ENCODE measurements around the gene ZNF598. TPM values are rescaled to one million over a fixed set of nuclear protein-coding genes. Genes with fewer than 3 reads are reported as not detected.
"Not testable (repeated sequence)": the region's sequence is repeated elsewhere in the genome, so short reads cannot be mapped to it uniquely, and the experiment has no call there.

ZNF598 gene
- polyA plus RNA-seq, 1 donor from 2014 or later = 22.1 TPM

DNA sequence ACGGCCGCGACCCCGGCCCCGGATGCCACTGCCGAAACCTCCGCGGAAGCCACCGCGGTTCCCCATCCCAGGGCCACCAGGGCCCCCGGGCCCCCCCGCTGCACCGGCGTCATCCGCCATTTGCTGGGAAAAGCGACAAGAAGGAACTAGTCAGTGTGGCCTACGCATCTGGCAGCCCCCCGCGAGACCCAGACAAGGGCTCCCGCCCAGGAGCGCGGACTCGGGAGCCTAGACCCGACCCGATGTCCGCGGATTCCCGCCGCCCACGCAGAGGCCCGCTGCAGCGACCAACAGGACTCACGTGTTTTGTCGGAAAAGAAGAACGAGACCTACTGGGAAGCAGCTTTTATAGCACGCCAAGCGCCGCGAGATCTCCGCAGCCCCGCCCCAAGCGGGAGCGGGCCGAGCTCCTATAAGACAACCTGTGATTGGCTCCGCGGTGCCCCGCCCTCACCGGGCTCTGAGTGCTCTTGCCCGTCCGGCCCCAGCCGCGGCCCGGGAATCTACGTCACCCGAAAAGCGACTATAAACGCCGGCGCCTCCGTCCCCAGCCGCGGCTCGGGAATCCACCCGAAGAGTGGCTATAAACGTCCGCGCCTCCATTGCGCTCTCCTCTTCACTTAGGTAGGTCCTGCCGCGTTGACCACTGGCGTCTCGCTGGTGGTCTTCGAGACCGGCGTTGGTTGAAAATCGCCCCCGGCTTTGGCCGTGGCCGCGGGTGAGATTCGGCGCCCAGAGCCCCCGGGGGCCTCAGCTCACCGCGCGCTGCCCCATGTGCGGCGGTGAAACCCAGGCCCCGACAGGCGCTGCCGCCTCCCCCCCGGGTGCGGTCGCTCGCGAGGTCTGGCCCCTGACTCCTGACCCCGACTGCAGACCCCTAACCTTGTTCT is 44.9 kb downstream of the ZNF598 start, which contains the start of gene RPS2:
Gene RPS2, minus strand, starts transcription at position 321 of the 890 bp plus-strand sequence. Its CDS starts 201 bp downstream, at position 120.
- peak; percentile 58 for TF ChIP-seq EP300 (conservative IDR thresholded peaks at IDR 0.05; ENCODE audit: poor library complexity, severe bottlenecking)
- peak; percentile 96 for TF ChIP-seq MXI1 (conservative IDR thresholded peaks at IDR 0.05; ENCODE audit: poor library complexity, severe bottlenecking)
- TF ChIP-seq POLR2AphosphoS5 (IDR thresholded peaks at IDR 0.05) = peak; percentile 99
- peak; percentile 98 for TF ChIP-seq TAF1 (IDR thresholded peaks at IDR 0.05; ENCODE audit: low read depth)
- no peak for TF ChIP-seq SMC3 (conservative IDR thresholded peaks at IDR 0.05; ENCODE audit: poor library complexity)
- TF ChIP-seq, protein P1, sequence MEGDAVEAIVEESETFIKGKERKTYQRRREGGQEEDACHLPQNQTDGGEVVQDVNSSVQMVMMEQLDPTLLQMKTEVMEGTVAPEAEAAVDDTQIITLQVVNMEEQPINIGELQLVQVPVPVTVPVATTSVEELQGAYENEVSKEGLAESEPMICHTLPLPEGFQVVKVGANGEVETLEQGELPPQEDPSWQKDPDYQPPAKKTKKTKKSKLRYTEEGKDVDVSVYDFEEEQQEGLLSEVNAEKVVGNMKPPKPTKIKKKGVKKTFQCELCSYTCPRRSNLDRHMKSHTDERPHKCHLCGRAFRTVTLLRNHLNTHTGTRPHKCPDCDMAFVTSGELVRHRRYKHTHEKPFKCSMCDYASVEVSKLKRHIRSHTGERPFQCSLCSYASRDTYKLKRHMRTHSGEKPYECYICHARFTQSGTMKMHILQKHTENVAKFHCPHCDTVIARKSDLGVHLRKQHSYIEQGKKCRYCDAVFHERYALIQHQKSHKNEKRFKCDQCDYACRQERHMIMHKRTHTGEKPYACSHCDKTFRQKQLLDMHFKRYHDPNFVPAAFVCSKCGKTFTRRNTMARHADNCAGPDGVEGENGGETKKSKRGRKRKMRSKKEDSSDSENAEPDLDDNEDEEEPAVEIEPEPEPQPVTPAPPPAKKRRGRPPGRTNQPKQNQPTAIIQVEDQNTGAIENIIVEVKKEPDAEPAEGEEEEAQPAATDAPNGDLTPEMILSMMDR (IDR thresholded peaks at IDR 0.05; ENCODE audit: poor library complexity, severe bottlenecking) = peak; percentile 37
- TF ChIP-seq, protein P2, sequence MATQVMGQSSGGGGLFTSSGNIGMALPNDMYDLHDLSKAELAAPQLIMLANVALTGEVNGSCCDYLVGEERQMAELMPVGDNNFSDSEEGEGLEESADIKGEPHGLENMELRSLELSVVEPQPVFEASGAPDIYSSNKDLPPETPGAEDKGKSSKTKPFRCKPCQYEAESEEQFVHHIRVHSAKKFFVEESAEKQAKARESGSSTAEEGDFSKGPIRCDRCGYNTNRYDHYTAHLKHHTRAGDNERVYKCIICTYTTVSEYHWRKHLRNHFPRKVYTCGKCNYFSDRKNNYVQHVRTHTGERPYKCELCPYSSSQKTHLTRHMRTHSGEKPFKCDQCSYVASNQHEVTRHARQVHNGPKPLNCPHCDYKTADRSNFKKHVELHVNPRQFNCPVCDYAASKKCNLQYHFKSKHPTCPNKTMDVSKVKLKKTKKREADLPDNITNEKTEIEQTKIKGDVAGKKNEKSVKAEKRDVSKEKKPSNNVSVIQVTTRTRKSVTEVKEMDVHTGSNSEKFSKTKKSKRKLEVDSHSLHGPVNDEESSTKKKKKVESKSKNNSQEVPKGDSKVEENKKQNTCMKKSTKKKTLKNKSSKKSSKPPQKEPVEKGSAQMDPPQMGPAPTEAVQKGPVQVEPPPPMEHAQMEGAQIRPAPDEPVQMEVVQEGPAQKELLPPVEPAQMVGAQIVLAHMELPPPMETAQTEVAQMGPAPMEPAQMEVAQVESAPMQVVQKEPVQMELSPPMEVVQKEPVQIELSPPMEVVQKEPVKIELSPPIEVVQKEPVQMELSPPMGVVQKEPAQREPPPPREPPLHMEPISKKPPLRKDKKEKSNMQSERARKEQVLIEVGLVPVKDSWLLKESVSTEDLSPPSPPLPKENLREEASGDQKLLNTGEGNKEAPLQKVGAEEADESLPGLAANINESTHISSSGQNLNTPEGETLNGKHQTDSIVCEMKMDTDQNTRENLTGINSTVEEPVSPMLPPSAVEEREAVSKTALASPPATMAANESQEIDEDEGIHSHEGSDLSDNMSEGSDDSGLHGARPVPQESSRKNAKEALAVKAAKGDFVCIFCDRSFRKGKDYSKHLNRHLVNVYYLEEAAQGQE (IDR thresholded peaks at IDR 0.05; ENCODE audit: borderline replicate concordance) = peak; percentile 98
- no peak for TF ChIP-seq RAD21 (conservative IDR thresholded peaks at IDR 0.05)
- no peak for TF ChIP-seq EZH2 (IDR thresholded peaks at IDR 0.05; ENCODE audit: borderline replicate concordance, insufficient read depth, low read length, poor library complexity, severe bottlenecking)
- Histone ChIP-seq H3K4me2 (ENCODE audit: low read length) (peak within 1 kb of the TSS; percentile 94), H2AFZ (ENCODE audit: low read depth, low read length) (peak within 1 kb of the TSS; percentile 36), H3K9ac (ENCODE audit: low read length) (peak within 1 kb of the TSS; percentile 89), H3F3A (ENCODE audit: insufficient read depth, low read length, poor library complexity, severe bottlenecking) (no peaks in the 10 kb centered on the region), H3K9me3 (ENCODE audit: low read length) (no peaks in the 10 kb centered on the region), H4K20me1 (ENCODE audit: insufficient read depth) (no peaks in the 10 kb centered on the region), H3K36me3 (ENCODE audit: insufficient read depth, low read length) (no peaks in the 10 kb centered on the region), H3K4me3 (ENCODE audit: low read length) (peak within 1 kb of the TSS; percentile 88), H3K27ac (ENCODE audit: low read length) (peak within 1 kb of the TSS; percentile 80), H3K27me3 (ENCODE audit: insufficient read depth, low read depth, low read length) (no peaks in the 10 kb centered on the region), H3K9me2 (ENCODE audit: insufficient read depth, low read length) (no peaks in the 10 kb centered on the region), H3K79me2 (replicated peaks; ENCODE audit: insufficient read depth, low read length) (peaks cover 15% of the 10 kb centered on the region)

DNA sequence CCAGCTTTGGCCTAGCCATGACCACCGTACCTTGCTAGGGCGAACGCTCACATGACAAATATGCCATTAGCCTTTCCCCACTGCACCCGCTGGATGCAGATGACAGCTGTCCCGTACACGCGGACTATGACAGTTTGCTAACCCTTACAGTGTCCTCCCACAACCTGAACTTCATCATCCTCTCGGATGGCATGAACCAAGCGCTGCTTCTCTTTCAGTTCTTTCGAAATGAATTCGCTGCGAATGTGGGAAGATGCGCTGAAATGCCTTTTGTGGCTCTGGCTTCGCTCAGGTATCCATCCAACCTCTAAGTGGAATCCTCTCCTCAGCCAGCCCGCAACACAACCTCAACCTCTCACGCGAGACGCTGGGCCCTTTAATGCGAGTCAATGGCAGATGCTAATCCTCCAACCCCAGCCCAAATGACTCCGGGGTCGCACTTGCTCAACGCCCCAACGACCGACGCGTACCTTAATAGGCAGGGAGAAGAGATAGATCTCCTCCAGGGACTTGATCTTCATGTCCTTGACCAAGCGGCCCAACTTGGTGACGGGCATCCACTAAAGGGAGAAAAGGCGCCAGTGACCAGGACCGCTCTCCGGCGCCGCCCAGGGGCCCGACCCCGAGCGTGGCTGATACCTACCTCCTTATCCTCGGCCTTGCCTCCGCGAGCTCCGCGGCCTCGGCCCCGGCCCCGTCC is 45.7 kb downstream of the ZNF598 start:
- peak overlapping the region; percentile 89 for H3K9ac ChIP-seq (ENCODE audit: low read length)
- H2AFZ ChIP-seq (ENCODE audit: low read depth, low read length) = no peak overlapping the region
- H3K27me3 ChIP-seq (ENCODE audit: insufficient read depth, low read depth, low read length) = no peaks in the 10 kb centered on the region
- H3K27ac ChIP-seq (ENCODE audit: low read length) = peak overlapping the region; percentile 80
- peak overlapping the region; percentile 94 for H3K4me2 ChIP-seq (ENCODE audit: low read length)
- H3F3A ChIP-seq (ENCODE audit: insufficient read depth, low read length, poor library complexity, severe bottlenecking) = no peaks in the 10 kb centered on the region
- H3K9me2 ChIP-seq (ENCODE audit: insufficient read depth, low read length) = no peaks in the 10 kb centered on the region
- H3K4me3 ChIP-seq (ENCODE audit: low read length) = peak overlapping the region; percentile 88
- H3K9me3 ChIP-seq (ENCODE audit: low read length) = no peaks in the 10 kb centered on the region
- TF ChIP-seq EP300 (conservative IDR thresholded peaks at IDR 0.05; ENCODE audit: poor library complexity, severe bottlenecking) = no peak
- no peak for TF ChIP-seq EZH2 (IDR thresholded peaks at IDR 0.05; ENCODE audit: borderline replicate concordance, insufficient read depth, low read length, poor library complexity, severe bottlenecking)
- no peak for TF ChIP-seq POLR2AphosphoS5 (IDR thresholded peaks at IDR 0.05)
- TF ChIP-seq RAD21 (conservative IDR thresholded peaks at IDR 0.05) = peak; percentile 27
- TF ChIP-seq, protein P1 (IDR thresholded peaks at IDR 0.05; ENCODE audit: poor library complexity, severe bottlenecking) = peak; percentile 61
- TF ChIP-seq MXI1 (conservative IDR thresholded peaks at IDR 0.05; ENCODE audit: poor library complexity, severe bottlenecking) = no peak
- no peak for TF ChIP-seq TAF1 (IDR thresholded peaks at IDR 0.05; ENCODE audit: low read depth)
- TF ChIP-seq SMC3 (conservative IDR thresholded peaks at IDR 0.05; ENCODE audit: poor library complexity) = peak; percentile 45
- H3K79me2 ChIP-seq (replicated peaks; ENCODE audit: insufficient read depth, low read length) = peaks cover 19% of the 10 kb centered on the region
- H3K36me3 ChIP-seq (ENCODE audit: insufficient read depth, low read length) = no peaks in the 10 kb centered on the region
- no peaks in the 10 kb centered on the region for H4K20me1 ChIP-seq (ENCODE audit: insufficient read depth)

DNA sequence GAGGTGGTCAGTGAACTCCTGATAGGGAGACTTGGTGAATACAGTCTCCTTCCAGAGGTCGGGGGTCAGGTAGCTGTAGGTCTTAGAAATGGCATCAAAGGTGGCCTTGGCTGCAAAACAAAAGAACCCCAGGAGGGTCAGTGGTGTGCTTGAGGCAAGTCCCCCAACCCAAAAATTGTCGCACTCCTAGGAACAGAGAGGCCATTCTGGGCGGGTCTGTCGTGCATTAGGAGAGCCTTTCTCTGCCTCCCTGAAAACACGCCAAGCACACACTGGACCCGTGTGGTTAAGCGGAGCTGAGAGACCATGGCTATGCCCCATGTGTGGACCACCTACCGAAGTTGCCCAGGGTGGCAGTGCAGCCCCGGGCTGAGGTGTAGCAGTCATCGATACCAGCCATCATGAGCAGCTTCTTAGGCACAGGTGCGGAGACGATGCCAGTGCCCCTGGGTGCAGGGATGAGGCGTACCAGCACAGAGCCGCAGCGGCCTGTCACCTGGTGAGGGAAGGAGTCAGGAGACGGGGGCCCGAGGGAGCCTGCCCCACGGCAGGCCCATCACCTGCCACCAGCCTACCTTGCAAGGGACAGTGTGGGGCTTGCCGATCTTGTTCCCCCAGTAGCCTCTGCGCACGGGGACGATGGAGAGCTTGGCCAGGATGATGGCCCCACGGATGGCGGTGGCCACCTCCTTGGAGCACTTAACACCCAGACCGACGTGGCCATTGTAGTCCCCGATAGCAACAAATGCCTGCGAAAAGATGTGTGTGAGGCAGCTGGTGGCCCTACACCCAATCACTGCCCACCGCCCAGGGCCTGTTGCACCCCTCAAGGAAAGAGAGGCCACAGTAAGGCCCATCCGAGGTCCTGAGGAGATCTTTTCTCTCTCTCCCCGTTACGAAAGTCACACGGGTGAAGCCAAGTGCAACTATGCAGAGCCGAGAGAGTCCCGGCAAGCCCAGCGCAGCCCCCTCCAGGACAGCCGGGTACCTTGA is 47.2 kb downstream of the ZNF598 start:
- peak overlapping the region; percentile 88 for H3K4me3 ChIP-seq (ENCODE audit: low read length)
- H3K4me2 ChIP-seq (ENCODE audit: low read length); H3K9ac ChIP-seq (ENCODE audit: low read length); H3K9me3 ChIP-seq (ENCODE audit: low read length); H2AFZ ChIP-seq (ENCODE audit: low read depth, low read length); H3K27me3 ChIP-seq (ENCODE audit: insufficient read depth, low read depth, low read length); H4K20me1 ChIP-seq (ENCODE audit: insufficient read depth); H3K9me2 ChIP-seq (ENCODE audit: insufficient read depth, low read length); H3K27ac ChIP-seq (ENCODE audit: low read length); H3K36me3 ChIP-seq (ENCODE audit: insufficient read depth, low read length); H3F3A ChIP-seq (ENCODE audit: insufficient read depth, low read length, poor library complexity, severe bottlenecking): not testable (repeated sequence)
- H3K79me2 ChIP-seq (replicated peaks; ENCODE audit: insufficient read depth, low read length) = peaks cover 19% of the 10 kb centered on the region
